WTC11 (cell line): ENCODE data around the gene FHOD3. TPM values are rescaled to one million over a fixed set of nuclear protein-coding genes. Genes with fewer than 3 reads are reported as not detected.
"Not testable (repeated sequence)": the region's sequence is repeated elsewhere in the genome, so short reads cannot be mapped to it uniquely, and the experiment has no call there.

Source experiments
- ATAC-seq: fragments of 200-7000 bp; cut with Tn5 transposase; 2 replicates; pipeline ENCODE4 v1.10.0; 2021; ENCODE audit warnings: mild to moderate bottlenecking, moderate library complexity
- CTCF ChIA-PET: fragments of 300-600 bp; sonication (Branson Sonifier 250); formaldehyde crosslinking; loops from one replicate; lab custom pipeline; 2021; ENCODE audit warnings: antibody characterized with exemption; lab: Charles Lee
- POLR2A ChIA-PET: fragments of 350-600 bp; sonication (Branson Sonifier 250); formaldehyde crosslinking; loops from one replicate; lab custom pipeline; 2021; ENCODE audit warnings: antibody characterized with exemption; lab: Charles Lee
- DNase-seq: peaks from one replicate; pipeline ENCODE4 v3.0.0; 2021; ENCODE audit warnings: low spot score
- H3K27ac Mint-ChIP-seq: 2 replicates; pipeline ENCODE4 v1.8.0; 2021; ENCODE audit warnings: mixed read lengths
- H3K27me3 Mint-ChIP-seq: 2 replicates; pipeline ENCODE4 v1.8.0; 2021; ENCODE audit warnings: low read depth, mild to moderate bottlenecking, moderate library complexity, mixed read lengths
- H3K36me3 Mint-ChIP-seq: 2 replicates; pipeline ENCODE4 v1.8.0; 2021; ENCODE audit warnings: mixed read lengths
- H3K4me1 Mint-ChIP-seq: 2 replicates; pipeline ENCODE4 v1.8.0; 2022; ENCODE audit warnings: mixed read lengths
- H3K4me3 Mint-ChIP-seq: 2 replicates; pipeline ENCODE4 v1.8.0; 2021; ENCODE audit warnings: mild to moderate bottlenecking, moderate library complexity, mixed read lengths
- H3K9me3 Mint-ChIP-seq: 2 replicates; pipeline ENCODE4 v1.8.0; 2021; ENCODE audit warnings: mixed read lengths
- CREB1 ChIP-seq: sonication (generic); formaldehyde crosslinking; IDR thresholded peaks from 2 replicates; pipeline ENCODE4 v1.8.0; 2023; ENCODE audit warnings: mild to moderate bottlenecking, missing genetic modification reagents
- EMX1 ChIP-seq: fragments of 250-450 bp; sonication (Bioruptor Pico); IDR thresholded peaks from 2 replicates; pipeline ENCODE4 v1.8.0; 2021; ENCODE audit warnings: mild to moderate bottlenecking
- ETV6 ChIP-seq: sonication (generic); formaldehyde crosslinking; IDR thresholded peaks from 2 replicates; pipeline ENCODE4 v1.8.1; 2022; ENCODE audit warnings: mild to moderate bottlenecking, missing genetic modification reagents
- GTF2I ChIP-seq: fragments of 250-450 bp; sonication (Bioruptor Pico); conservative IDR thresholded peaks from 2 replicates; pipeline ENCODE4 v1.4.0; 2021; ENCODE audit warnings: mild to moderate bottlenecking
- HMGA2 ChIP-seq: fragments of 250-450 bp; sonication (Bioruptor Pico); IDR thresholded peaks from 2 replicates; pipeline ENCODE4 v1.4.0; 2021; ENCODE audit warnings: mild to moderate bottlenecking, moderate library complexity
- JAZF1 ChIP-seq: fragments of 250-450 bp; sonication (Bioruptor Pico); IDR thresholded peaks from 2 replicates; pipeline ENCODE4 v1.9.0; 2021; ENCODE audit warnings: moderate library complexity, mild to moderate bottlenecking, inconsistent platforms
- KAT7 ChIP-seq: sonication (generic); formaldehyde crosslinking; IDR thresholded peaks from 2 replicates; pipeline ENCODE4 v1.8.1; 2023; ENCODE audit warnings: missing genetic modification reagents, mild to moderate bottlenecking, borderline replicate concordance
- SMAD3 ChIP-seq: sonication (generic); formaldehyde crosslinking; IDR thresholded peaks from 2 replicates; pipeline ENCODE4 v1.8.0; 2022; ENCODE audit warnings: missing genetic modification reagents, mild to moderate bottlenecking, borderline replicate concordance
- SMAD4 ChIP-seq: sonication (generic); formaldehyde crosslinking; IDR thresholded peaks from 2 replicates; pipeline ENCODE4 v1.8.0; 2022; ENCODE audit warnings: mild to moderate bottlenecking, missing genetic modification reagents
- SOX15 ChIP-seq: fragments of 250-450 bp; sonication (Bioruptor Pico); IDR thresholded peaks from 2 replicates; pipeline ENCODE4 v1.9.0; 2021; ENCODE audit warnings: mild to moderate bottlenecking
- TEAD1 ChIP-seq: sonication (generic); formaldehyde crosslinking; IDR thresholded peaks from 2 replicates; pipeline ENCODE4 v1.8.0; 2022; ENCODE audit warnings: mild to moderate bottlenecking, missing genetic modification reagents
- ZNF317 ChIP-seq: sonication (generic); formaldehyde crosslinking; IDR thresholded peaks from 2 replicates; pipeline ENCODE4 v1.8.1; 2023; ENCODE audit warnings: low read depth, mild to moderate bottlenecking, moderate library complexity, missing genetic modification reagents, borderline replicate concordance
- ZNF416 ChIP-seq: fragments of 250-450 bp; sonication (Bioruptor Pico); IDR thresholded peaks from 2 replicates; pipeline ENCODE4 v1.9.0; 2021; ENCODE audit warnings: mild to moderate bottlenecking, inconsistent platforms
- ZNF671 ChIP-seq: fragments of 250-450 bp; sonication (Bioruptor Pico); IDR thresholded peaks from 2 replicates; pipeline ENCODE4 v1.8.0; 2021; ENCODE audit warnings: mild to moderate bottlenecking
- total RNA-seq: library from RNA; stranded (reverse); gene quantifications from 3 replicates; pipeline ENCODE4 v1.2.3, GENCODE V29; 2021
- TF ChIP-seq, protein P1 (sequence below): sonication (generic); formaldehyde crosslinking; IDR thresholded peaks from 2 replicates; pipeline ENCODE4 v1.8.0; 2022; ENCODE audit warnings: missing genetic modification reagents
- TF ChIP-seq, protein P2 (sequence below): sonication (generic); formaldehyde crosslinking; IDR thresholded peaks from 2 replicates; pipeline ENCODE4 v1.8.1; 2022; ENCODE audit warnings: mild to moderate bottlenecking, missing genetic modification reagents, moderate library complexity, borderline replicate concordance
- TF ChIP-seq, protein P3 (sequence below): fragments of 250-450 bp; sonication (Bioruptor Pico); IDR thresholded peaks from 2 replicates; pipeline ENCODE4 v1.9.0; 2021; ENCODE audit warnings: moderate library complexity, mild to moderate bottlenecking, inconsistent platforms, borderline replicate concordance
- TF ChIP-seq, protein P4 (sequence below): fragments of 250-450 bp; sonication (Bioruptor Pico); conservative IDR thresholded peaks from 2 replicates; pipeline ENCODE4 v1.9.0; 2021; ENCODE audit warnings: mild to moderate bottlenecking
- TF ChIP-seq, protein P5 (sequence below): sonication (generic); formaldehyde crosslinking; IDR thresholded peaks from 2 replicates; pipeline ENCODE4 v1.8.1; 2022; ENCODE audit warnings: mild to moderate bottlenecking, moderate library complexity, missing genetic modification reagents
- TF ChIP-seq, protein P6 (sequence below): sonication (generic); formaldehyde crosslinking; IDR thresholded peaks from 2 replicates; pipeline ENCODE4 v1.8.1; 2022; ENCODE audit warnings: missing genetic modification reagents, borderline replicate concordance

The FHOD3 gene
- total RNA-seq, 1 experiment from 2014 or later = 3.8 TPM

DNA sequence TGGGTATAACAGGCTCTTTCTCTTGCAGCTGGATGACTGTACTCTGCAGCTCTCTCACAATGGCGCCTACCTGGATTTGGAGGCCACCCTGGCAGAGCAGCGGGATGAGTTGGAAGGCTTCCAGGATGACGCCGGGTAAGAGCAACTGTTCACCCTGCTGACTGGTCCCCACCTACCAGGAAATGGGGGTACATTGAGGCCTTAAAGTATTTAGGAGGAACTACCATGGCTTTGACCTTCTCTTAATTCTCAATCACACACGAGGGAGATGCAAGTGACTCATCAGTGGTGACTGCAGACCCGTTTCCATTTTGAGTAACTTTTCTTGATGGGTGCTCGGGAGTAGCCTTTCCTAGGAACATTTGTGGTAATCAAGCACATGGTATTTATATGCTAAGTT, 58.0 kb downstream of the FHOD3 start:
- Mint-ChIP-seq H3K27me3 (no peaks in the 10 kb centered on the region; the same call in 1 of the 2 replicates), H3K4me3 (no peak overlapping the region), H3K27ac (no peak overlapping the region)
- no peak for DNase-seq
- ATAC-seq = no peak
- ChIA-PET CTCF (no interaction called here), POLR2A (no interaction called here)
- no peak for TF ChIP-seq ZNF317 (CRISPR knock-in tag)
- TF ChIP-seq GTF2I = no peak
- TF ChIP-seq ETV6 (CRISPR knock-in tag) = no peak
- TF ChIP-seq SMAD3 (CRISPR knock-in tag) = no peak
- TF ChIP-seq SMAD4 = no peak
- TF ChIP-seq, protein P1, sequence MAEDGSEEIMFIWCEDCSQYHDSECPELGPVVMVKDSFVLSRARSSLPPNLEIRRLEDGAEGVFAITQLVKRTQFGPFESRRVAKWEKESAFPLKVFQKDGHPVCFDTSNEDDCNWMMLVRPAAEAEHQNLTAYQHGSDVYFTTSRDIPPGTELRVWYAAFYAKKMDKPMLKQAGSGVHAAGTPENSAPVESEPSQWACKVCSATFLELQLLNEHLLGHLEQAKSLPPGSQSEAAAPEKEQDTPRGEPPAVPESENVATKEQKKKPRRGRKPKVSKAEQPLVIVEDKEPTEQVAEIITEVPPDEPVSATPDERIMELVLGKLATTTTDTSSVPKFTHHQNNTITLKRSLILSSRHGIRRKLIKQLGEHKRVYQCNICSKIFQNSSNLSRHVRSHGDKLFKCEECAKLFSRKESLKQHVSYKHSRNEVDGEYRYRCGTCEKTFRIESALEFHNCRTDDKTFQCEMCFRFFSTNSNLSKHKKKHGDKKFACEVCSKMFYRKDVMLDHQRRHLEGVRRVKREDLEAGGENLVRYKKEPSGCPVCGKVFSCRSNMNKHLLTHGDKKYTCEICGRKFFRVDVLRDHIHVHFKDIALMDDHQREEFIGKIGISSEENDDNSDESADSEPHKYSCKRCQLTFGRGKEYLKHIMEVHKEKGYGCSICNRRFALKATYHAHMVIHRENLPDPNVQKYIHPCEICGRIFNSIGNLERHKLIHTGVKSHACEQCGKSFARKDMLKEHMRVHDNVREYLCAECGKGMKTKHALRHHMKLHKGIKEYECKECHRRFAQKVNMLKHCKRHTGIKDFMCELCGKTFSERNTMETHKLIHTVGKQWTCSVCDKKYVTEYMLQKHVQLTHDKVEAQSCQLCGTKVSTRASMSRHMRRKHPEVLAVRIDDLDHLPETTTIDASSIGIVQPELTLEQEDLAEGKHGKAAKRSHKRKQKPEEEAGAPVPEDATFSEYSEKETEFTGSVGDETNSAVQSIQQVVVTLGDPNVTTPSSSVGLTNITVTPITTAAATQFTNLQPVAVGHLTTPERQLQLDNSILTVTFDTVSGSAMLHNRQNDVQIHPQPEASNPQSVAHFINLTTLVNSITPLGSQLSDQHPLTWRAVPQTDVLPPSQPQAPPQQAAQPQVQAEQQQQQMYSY (CRISPR knock-in tag) = no peak
- no peak for TF ChIP-seq ZNF416 (CRISPR knock-in tag)
- TF ChIP-seq, protein P2, sequence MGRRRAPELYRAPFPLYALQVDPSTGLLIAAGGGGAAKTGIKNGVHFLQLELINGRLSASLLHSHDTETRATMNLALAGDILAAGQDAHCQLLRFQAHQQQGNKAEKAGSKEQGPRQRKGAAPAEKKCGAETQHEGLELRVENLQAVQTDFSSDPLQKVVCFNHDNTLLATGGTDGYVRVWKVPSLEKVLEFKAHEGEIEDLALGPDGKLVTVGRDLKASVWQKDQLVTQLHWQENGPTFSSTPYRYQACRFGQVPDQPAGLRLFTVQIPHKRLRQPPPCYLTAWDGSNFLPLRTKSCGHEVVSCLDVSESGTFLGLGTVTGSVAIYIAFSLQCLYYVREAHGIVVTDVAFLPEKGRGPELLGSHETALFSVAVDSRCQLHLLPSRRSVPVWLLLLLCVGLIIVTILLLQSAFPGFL (CRISPR knock-in tag) = no peak
- TF ChIP-seq, protein P3, sequence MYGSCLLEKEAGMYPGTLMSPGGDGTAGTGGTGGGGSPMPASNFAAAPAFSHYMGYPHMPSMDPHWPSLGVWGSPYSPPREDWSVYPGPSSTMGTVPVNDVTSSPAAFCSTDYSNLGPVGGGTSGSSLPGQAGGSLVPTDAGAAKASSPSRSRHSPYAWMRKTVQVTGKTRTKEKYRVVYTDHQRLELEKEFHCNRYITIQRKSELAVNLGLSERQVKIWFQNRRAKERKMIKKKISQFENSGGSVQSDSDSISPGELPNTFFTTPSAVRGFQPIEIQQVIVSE = no peak
- TF ChIP-seq TEAD1 (CRISPR knock-in tag) = no peak
- no peak for TF ChIP-seq HMGA2 (CRISPR knock-in tag)
- TF ChIP-seq, protein P4, sequence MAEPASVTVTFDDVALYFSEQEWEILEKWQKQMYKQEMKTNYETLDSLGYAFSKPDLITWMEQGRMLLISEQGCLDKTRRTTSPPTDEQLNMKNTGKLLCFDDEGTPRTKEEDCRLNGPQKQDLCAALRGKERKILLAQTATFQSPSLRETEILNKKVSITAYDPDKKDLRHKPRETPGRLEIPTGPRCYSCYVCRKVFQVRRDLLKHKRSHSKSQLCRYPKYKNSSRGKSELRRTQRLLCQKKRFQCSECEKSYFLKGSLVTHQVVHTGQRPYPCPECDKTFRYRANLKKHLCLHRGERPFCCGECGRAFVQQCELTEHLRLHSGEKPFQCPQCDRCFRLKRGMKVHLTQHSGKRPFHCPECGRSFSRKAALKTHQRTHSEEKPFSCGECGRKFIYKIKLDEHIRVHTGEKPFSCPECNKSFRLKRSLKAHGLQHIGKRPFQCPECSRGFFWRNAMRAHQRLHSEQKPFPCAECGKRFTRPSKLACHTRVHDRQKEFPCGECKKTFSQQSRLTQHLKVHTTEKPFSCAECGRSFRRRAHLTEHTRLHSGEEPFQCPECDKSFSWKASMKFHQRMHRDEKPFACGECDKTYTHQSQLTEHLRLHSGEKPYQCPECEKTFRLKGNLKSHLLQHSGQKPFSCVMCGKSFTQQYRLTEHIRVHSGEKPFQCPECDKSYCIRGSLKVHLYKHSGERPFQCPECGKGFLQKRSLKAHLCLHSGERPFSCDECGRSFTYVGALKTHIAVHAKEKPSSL (CRISPR knock-in tag) = no peak
- TF ChIP-seq JAZF1 (CRISPR knock-in tag) = no peak
- TF ChIP-seq, protein P5, sequence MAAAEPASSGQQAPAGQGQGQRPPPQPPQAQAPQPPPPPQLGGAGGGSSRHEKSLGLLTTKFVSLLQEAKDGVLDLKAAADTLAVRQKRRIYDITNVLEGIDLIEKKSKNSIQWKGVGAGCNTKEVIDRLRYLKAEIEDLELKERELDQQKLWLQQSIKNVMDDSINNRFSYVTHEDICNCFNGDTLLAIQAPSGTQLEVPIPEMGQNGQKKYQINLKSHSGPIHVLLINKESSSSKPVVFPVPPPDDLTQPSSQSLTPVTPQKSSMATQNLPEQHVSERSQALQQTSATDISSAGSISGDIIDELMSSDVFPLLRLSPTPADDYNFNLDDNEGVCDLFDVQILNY (CRISPR knock-in tag) = no peak
- TF ChIP-seq EMX1 (CRISPR knock-in tag) = no peak
- TF ChIP-seq CREB1 (CRISPR knock-in tag) = no peak
- no peak for TF ChIP-seq SOX15 (CRISPR knock-in tag)
- TF ChIP-seq, protein P6, sequence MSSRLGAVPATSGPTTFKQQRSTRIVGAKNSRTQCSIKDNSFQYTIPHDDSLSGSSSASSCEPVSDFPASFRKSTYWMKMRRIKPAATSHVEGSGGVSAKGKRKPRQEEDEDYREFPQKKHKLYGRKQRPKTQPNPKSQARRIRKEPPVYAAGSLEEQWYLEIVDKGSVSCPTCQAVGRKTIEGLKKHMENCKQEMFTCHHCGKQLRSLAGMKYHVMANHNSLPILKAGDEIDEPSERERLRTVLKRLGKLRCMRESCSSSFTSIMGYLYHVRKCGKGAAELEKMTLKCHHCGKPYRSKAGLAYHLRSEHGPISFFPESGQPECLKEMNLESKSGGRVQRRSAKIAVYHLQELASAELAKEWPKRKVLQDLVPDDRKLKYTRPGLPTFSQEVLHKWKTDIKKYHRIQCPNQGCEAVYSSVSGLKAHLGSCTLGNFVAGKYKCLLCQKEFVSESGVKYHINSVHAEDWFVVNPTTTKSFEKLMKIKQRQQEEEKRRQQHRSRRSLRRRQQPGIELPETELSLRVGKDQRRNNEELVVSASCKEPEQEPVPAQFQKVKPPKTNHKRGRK = no peak
- TF ChIP-seq ZNF671 (CRISPR knock-in tag) = no peak
- TF ChIP-seq KAT7 (CRISPR knock-in tag) = no peak
- TF ChIP-seq, all 79 proteins: peak for 0
- Mint-ChIP-seq H3K36me3 (no peaks in the 10 kb centered on the region), H3K9me3 (no peaks in the 10 kb centered on the region), H3K4me1 (peaks cover 18% of the 10 kb centered on the region)

DNA sequence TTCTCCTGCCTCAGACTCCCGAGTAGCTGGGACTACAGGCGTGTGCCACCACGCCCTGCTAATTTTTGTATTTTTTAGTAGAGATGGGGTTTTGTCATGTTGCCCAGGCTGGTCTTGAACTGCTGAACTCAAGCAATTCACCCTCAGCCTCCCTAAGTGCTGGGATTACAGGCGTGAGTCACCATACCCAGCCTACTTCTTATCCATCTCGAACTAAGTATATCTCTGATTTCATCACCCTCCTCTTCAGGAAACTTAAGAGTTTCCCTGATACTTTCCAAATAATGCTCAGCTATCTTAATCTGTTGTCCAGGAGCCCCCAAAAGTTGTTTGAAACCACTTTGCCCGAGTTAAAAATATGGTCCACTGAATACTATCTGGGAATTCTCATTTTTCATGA, 59.2 kb downstream of the FHOD3 start:
- H3K27me3 Mint-ChIP-seq, ATAC-seq, H3K9me3 Mint-ChIP-seq, H3K36me3 Mint-ChIP-seq, H3K4me1 Mint-ChIP-seq, POLR2A ChIA-PET, DNase-seq, H3K27ac Mint-ChIP-seq, H3K4me3 Mint-ChIP-seq, CTCF ChIA-PET: not testable (repeated sequence)
